Progenitor cell of endocrine pancreas (in vitro differentiated cells): Measurements from ENCODE around the gene AOPEP. TPM values are rescaled to one million over a fixed set of nuclear protein-coding genes. Genes with fewer than 3 reads are reported as not detected.
A peak's percentile ranks its signal among the peaks of the same experiment; 100 is the strongest.
"Not testable (repeated sequence)": the region's sequence is repeated elsewhere in the genome, so short reads cannot be mapped to it uniquely, and the experiment has no call there.

ENCODE experiments used
- DNase-seq: peaks from one replicate; pipeline ENCODE4 v3.0.0; 2021; ENCODE audit warnings: low spot score; ENCODE audit not compliant: unreplicated experiment
- H3K27ac Mint-ChIP-seq: 2 replicates; pipeline ENCODE4 v1.8.0; 2021; ENCODE audit warnings: mild to moderate bottlenecking, moderate library complexity, mixed read lengths
- H3K27me3 Mint-ChIP-seq: 2 replicates; pipeline ENCODE4 v1.8.0; 2021; ENCODE audit warnings: mixed read lengths
- H3K36me3 Mint-ChIP-seq: 2 replicates; pipeline ENCODE4 v1.8.0; 2022; ENCODE audit warnings: mixed read lengths; ENCODE audit not compliant: insufficient read depth
- H3K4me1 Mint-ChIP-seq: 2 replicates; pipeline ENCODE4 v1.8.0; 2021; ENCODE audit warnings: low read depth, mixed read lengths
- H3K4me3 Mint-ChIP-seq: 2 replicates; pipeline ENCODE4 v1.8.0; 2021; ENCODE audit warnings: low read depth, mild to moderate bottlenecking, moderate library complexity, mixed read lengths
- H3K9me3 Mint-ChIP-seq: 2 replicates; pipeline ENCODE4 v1.8.0; 2021; ENCODE audit warnings: low read depth, mixed read lengths
- total RNA-seq: library from RNA; stranded (reverse); gene quantifications from 2 replicates; pipeline ENCODE4 v1.2.1, GENCODE V29; 2021
- TF ChIP-seq, protein P1 (sequence below): fragments of 200-600 bp; sonication (generic); IDR thresholded peaks from one replicate; pipeline ENCODE4 v1.5.0; 2021; ENCODE audit warnings: antibody characterized with exemption, mild to moderate bottlenecking; ENCODE audit not compliant: unreplicated experiment

The AOPEP gene
- total RNA-seq, 1 donor from 2014 or later: 58.2 TPM

DNA sequence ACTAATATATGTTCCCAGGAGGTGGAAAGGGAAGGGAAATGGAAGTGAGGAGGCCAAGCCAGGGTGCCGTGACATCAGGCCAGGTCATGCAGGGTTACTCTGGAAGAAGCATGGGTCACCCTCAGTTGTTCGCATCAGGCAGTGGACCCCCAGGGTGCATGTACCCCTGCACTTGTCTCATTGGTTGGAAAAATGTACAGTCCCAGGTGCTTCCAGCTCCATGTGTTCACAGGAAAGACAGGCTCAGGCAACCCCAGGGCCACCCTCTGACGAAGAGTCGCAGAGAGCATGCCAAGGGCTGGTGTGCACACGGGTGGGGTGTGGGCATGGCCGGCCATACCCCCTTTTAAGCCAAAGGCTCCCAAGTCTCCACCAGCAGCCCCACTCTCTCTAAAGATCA is 208.9 kb downstream of the AOPEP start:
- DNase-seq: no peak
- H3K27ac Mint-ChIP-seq: no peak overlapping the region
- no peak overlapping the region for H3K4me3 Mint-ChIP-seq
- H3K27me3 Mint-ChIP-seq: no peaks in the 10 kb centered on the region
- H3K4me1 Mint-ChIP-seq: peaks cover 15% of the 10 kb centered on the region
- H3K9me3 Mint-ChIP-seq: no peaks in the 10 kb centered on the region
- TF ChIP-seq, protein P1, sequence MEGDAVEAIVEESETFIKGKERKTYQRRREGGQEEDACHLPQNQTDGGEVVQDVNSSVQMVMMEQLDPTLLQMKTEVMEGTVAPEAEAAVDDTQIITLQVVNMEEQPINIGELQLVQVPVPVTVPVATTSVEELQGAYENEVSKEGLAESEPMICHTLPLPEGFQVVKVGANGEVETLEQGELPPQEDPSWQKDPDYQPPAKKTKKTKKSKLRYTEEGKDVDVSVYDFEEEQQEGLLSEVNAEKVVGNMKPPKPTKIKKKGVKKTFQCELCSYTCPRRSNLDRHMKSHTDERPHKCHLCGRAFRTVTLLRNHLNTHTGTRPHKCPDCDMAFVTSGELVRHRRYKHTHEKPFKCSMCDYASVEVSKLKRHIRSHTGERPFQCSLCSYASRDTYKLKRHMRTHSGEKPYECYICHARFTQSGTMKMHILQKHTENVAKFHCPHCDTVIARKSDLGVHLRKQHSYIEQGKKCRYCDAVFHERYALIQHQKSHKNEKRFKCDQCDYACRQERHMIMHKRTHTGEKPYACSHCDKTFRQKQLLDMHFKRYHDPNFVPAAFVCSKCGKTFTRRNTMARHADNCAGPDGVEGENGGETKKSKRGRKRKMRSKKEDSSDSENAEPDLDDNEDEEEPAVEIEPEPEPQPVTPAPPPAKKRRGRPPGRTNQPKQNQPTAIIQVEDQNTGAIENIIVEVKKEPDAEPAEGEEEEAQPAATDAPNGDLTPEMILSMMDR: no peak
- peaks cover 7% of the 10 kb centered on the region for H3K36me3 Mint-ChIP-seq

DNA sequence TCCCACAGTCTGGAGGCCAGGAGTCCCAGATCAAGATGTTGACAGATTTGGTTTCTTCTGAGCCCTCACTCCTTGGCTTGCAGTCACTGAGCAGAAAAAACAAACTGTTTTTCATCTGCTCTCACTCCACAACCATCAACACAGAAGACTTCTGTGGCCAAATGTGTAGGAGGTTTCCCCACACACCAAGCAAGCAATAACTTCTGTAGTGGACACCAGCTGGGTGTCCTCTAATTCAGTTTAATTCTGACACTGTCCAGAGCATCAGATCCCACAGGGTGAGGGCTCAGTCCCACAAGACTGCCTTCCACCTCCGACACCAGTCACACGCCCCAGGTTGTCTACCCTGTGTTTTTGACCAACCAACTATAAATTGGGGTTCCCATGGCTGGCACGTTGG is 209.9 kb downstream of the AOPEP start:
- Mint-ChIP-seq H3K27ac (no peak overlapping the region), H3K27me3 (no peaks in the 10 kb centered on the region)

DNA sequence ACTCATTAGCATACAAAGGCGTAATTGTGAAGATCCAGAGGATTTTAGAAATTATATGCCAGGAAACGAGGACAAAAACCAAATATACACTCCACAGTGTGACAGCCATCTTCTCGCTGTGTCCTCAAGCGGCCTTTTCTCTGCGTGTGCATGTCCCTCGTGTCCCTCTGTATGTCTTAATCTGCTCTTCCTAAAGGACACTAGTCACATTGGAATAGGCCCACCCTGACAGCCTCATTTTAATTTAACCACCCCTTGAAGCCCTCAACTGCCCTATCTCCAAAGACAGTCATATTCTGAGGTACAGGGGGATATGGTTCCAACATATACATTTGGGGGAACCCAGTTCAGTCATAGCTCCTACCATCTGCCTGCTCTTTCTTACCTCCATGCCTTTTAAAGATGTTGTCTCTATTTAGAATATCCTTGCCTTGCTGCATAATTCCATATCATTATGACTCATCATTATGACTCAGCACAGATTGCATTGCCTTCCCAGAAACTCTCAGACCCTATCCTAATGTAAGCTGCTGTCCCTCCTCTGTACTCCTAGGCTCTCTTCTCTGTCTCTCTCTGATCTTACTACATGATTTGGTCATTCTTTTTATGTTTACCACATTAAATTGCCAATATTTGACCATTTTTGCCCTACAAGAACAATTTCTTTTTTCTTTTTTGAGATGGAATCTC is 210.9 kb downstream of the AOPEP start:
- Mint-ChIP-seq H3K27ac (no peak overlapping the region), H3K4me1 (peaks cover 15% of the 10 kb centered on the region), H3K9me3 (no peaks in the 10 kb centered on the region), H3K4me3 (no peak overlapping the region), H3K27me3 (no peaks in the 10 kb centered on the region), H3K36me3 (peaks cover 7% of the 10 kb centered on the region)
- DNase-seq: no peak
- TF ChIP-seq, protein P1: no peak

More for the DNA sequence above, 209.9 kb downstream of the AOPEP start:
- TF ChIP-seq, protein P1: no peak
- Mint-ChIP-seq H3K36me3 (peaks cover 7% of the 10 kb centered on the region), H3K4me1 (peaks cover 18% of the 10 kb centered on the region), H3K9me3 (no peaks in the 10 kb centered on the region), H3K4me3 (no peak overlapping the region)
- no peak for DNase-seq

DNA sequence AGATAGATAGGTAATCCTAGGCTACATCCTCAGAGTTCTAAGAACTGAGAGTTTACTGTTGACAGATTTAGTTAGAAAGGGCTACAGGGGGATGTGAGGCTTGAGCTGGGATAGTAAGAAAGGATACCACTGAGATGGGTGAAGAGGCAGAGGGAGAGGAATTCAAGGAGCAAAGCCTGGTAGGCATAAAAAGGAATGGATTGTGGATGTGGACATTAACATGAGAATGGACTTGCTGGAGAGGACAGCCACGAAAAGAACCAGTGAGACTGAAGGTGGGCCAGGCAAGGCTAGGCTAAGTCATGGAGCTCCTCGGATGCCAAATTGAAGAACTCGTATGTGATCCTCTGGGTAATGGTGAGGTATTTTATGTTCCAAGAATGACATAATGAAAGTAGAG is 211.9 kb downstream of the AOPEP start:
- no peak overlapping the region for H3K4me3 Mint-ChIP-seq
- H3K9me3 Mint-ChIP-seq: no peaks in the 10 kb centered on the region
- no peak for DNase-seq
- H3K36me3 Mint-ChIP-seq: peaks cover 8% of the 10 kb centered on the region
- TF ChIP-seq, protein P1: no peak
- no peaks in the 10 kb centered on the region for H3K27me3 Mint-ChIP-seq
- H3K27ac Mint-ChIP-seq: peak overlapping the region; percentile 46
- peaks cover 9% of the 10 kb centered on the region for H3K4me1 Mint-ChIP-seq

DNA sequence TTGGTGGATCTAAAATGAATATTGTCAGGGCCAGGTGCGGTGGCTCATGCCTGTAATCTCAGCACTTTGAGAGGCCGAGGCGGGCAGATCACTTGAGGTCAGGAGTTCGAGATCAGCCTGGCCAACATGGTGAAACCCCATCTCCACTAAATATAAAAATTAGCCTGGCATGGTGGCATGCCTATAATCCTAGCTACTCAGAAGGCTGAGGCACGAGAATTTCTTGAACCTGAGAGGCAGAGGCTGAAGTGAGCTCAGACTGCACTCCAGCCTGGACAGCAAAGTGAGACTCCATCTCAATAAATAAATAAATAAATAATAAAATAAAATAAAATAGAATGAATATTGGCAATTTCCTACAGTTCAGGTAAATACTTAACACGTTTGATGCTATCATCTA is 213.8 kb downstream of the AOPEP start:
- H3K27ac Mint-ChIP-seq, H3K36me3 Mint-ChIP-seq, H3K4me1 Mint-ChIP-seq, H3K27me3 Mint-ChIP-seq, DNase-seq, H3K9me3 Mint-ChIP-seq, H3K4me3 Mint-ChIP-seq: not testable (repeated sequence)

DNA sequence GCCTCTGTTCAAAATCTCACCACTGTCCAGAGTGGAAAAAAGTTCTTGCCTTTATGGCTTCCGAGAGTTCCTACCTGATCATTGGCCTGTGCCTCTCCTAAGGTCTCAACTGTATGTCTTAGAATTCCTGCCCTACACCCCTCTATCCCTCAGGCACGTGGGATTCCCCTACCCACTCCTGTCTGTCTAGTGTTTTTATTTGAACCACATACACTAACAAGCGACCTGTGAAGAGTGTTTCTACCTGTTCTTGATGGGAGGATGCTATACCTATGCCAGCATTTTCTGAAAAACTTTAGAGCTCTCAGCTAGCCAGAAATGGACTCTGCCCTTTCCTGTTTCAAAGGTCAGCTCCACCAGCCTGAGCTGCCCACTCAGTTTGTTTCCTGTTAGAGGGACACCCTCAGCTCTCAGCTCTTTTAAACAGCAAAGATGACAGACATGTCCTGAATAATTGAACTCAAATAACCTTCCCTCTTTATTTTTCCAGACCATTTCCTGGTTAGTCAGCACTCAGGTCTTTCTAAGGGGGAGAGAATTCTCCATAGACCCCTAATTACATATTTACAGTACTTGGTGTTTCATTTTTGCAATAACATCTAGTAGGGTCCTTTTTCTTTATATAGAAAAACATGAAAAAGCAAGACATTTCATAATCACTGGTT is 214.8 kb downstream of the AOPEP start:
- Mint-ChIP-seq H3K36me3 (peaks cover 7% of the 10 kb centered on the region), H3K4me1 (peaks cover 9% of the 10 kb centered on the region), H3K27me3 (no peaks in the 10 kb centered on the region), H3K4me3 (no peak overlapping the region), H3K9me3 (no peaks in the 10 kb centered on the region), H3K27ac (peak overlapping the region; percentile 29)
- TF ChIP-seq, protein P1: no peak
- no peak for DNase-seq
